Jurkat, Clone E6-1 (cell line): Measurements from ENCODE around the gene INTS7. TPM values are rescaled to one million over a fixed set of nuclear protein-coding genes. Genes with fewer than 3 reads are reported as not detected.

Source experiments
- DNase-seq: peaks from one replicate; pipeline ENCODE4 v3.0.0-alpha.2; 2011; ENCODE audit warnings: low read depth, low spot score
- H3K4me3 ChIP-seq: 2 replicates; pipeline ENCODE4 v1.5.1; 2011; ENCODE audit warnings: mild to moderate bottlenecking, low read length, control low read depth, moderate library complexity
- polyA plus RNA-seq: library from polyadenylated mRNA; unstranded; fragments of >200 nt; gene quantifications from one replicate; pipeline ENCODE4 v1.2.1, GENCODE V29; 2012; ENCODE audit warnings: missing spikeins; ENCODE audit not compliant: insufficient read length, insufficient read depth

INTS7 gene
- polyA plus RNA-seq, result 23.5 TPM

GRCh38 chr1:212035123-212035834, at the start of gene INTS7, which contains the start of gene DTL:
TSS of gene INTS7 (minus strand) at chr1:212035557. CDS start at chr1:212035437, 120 bp downstream.
TSS of gene DTL (plus strand) at chr1:212035748. CDS start at chr1:212035891, 143 bp downstream.
- DNase-seq, result peak; percentile 98
- H3K4me3 ChIP-seq, result peak within 1 kb of the TSS; percentile 99

GRCh38 chr1:212082765-212083406, 47.5 kb upstream of the INTS7 start:
- H3K4me3 ChIP-seq, result no peak overlapping the region
- DNase-seq, result peak; percentile 7

- no peak for DNase-seq
- no peak overlapping the region for H3K4me3 ChIP-seq
Observed at GRCh38 chr1:212078826-212079225, 43.5 kb upstream of the INTS7 start.

- no peak for DNase-seq
- H3K4me3 ChIP-seq, result no peak overlapping the region
Observed at GRCh38 chr1:212077028-212077427, 41.7 kb upstream of the INTS7 start.

GRCh38 chr1:212074856-212075255, 39.5 kb upstream of the INTS7 start:
- H3K4me3 ChIP-seq, result no peak overlapping the region
- DNase-seq, result no peak

GRCh38 chr1:212074313-212074712, 39.0 kb upstream of the INTS7 start:
- no peak for DNase-seq
- no peak overlapping the region for H3K4me3 ChIP-seq

- DNase-seq, result no peak
- no peak overlapping the region for H3K4me3 ChIP-seq
Observed at GRCh38 chr1:212073490-212073889, 38.1 kb upstream of the INTS7 start.

- no peak for DNase-seq
- no peak overlapping the region for H3K4me3 ChIP-seq
Observed at GRCh38 chr1:212072047-212072446, 36.7 kb upstream of the INTS7 start.

GRCh38 chr1:212070720-212071302, 35.5 kb upstream of the INTS7 start:
- peak; percentile 24 for DNase-seq

GRCh38 chr1:212067787-212068186, 32.4 kb upstream of the INTS7 start:
- no peak overlapping the region for H3K4me3 ChIP-seq
- no peak for DNase-seq

More at GRCh38 chr1:212070720-212071302, 35.5 kb upstream of the INTS7 start:
- H3K4me3 ChIP-seq, result no peak overlapping the region

- H3K4me3 ChIP-seq, result no peak overlapping the region
- DNase-seq, result no peak
Observed at GRCh38 chr1:212062832-212063438, 27.6 kb upstream of the INTS7 start.

GRCh38 chr1:212060632-212061472, 25.5 kb upstream of the INTS7 start:
- no peak for DNase-seq
- H3K4me3 ChIP-seq, result no peak overlapping the region

GRCh38 chr1:212055333-212055732, 20.0 kb upstream of the INTS7 start:
- no peak for DNase-seq
- no peak overlapping the region for H3K4me3 ChIP-seq

GRCh38 chr1:212053993-212054392, 18.6 kb upstream of the INTS7 start:
- no peak overlapping the region for H3K4me3 ChIP-seq
- DNase-seq, result no peak

GRCh38 chr1:212045981-212046380, 10.6 kb upstream of the INTS7 start:
- no peak for DNase-seq

GRCh38 chr1:212044851-212045250, 9.5 kb upstream of the INTS7 start:
- H3K4me3 ChIP-seq, result no peak overlapping the region
- no peak for DNase-seq

More at GRCh38 chr1:212045981-212046380, 10.6 kb upstream of the INTS7 start:
- H3K4me3 ChIP-seq, result no peak overlapping the region

- no peak for DNase-seq
- no peak overlapping the region for H3K4me3 ChIP-seq
Observed at GRCh38 chr1:212042436-212042835, 7.1 kb upstream of the INTS7 start.

GRCh38 chr1:212040629-212041412, 5.5 kb upstream of the INTS7 start:
- DNase-seq, result no peak
- H3K4me3 ChIP-seq, result peak overlapping the region; percentile 20
